Bronchus fibroblast of lung (primary cell): Measurements from ENCODE around the gene POLR2F. TPM values are rescaled to one million over a fixed set of nuclear protein-coding genes. Genes with fewer than 3 reads are reported as not detected.

Experiments
- total RNA-seq: library from RNA; depleted of rRNA; stranded (reverse); fragments of >200 nt; gene quantifications from 2 replicates; pipeline ENCODE4 v1.2.3, GENCODE V29; 2015

Gene POLR2F
- total RNA-seq, result 76.4 and 96.2 TPM in 2 replicates

GRCh38 chr22:37953437-37954179 lies at the start of gene POLR2F, which contains the start of gene C22orf23:
POLR2F (plus strand) TSS chr22:37953699; CDS start chr22:37953788, 89 bp downstream.
C22orf23 (minus strand) TSS chr22:37953601; CDS start chr22:37953149, 452 bp downstream.

GRCh38 chr22:37905534-37906363 lies 47.8 kb upstream of the POLR2F start, which contains the start of gene MICALL1:
MICALL1 (plus strand) TSS chr22:37906297; CDS start chr22:37906423, 126 bp downstream.

DNA sequence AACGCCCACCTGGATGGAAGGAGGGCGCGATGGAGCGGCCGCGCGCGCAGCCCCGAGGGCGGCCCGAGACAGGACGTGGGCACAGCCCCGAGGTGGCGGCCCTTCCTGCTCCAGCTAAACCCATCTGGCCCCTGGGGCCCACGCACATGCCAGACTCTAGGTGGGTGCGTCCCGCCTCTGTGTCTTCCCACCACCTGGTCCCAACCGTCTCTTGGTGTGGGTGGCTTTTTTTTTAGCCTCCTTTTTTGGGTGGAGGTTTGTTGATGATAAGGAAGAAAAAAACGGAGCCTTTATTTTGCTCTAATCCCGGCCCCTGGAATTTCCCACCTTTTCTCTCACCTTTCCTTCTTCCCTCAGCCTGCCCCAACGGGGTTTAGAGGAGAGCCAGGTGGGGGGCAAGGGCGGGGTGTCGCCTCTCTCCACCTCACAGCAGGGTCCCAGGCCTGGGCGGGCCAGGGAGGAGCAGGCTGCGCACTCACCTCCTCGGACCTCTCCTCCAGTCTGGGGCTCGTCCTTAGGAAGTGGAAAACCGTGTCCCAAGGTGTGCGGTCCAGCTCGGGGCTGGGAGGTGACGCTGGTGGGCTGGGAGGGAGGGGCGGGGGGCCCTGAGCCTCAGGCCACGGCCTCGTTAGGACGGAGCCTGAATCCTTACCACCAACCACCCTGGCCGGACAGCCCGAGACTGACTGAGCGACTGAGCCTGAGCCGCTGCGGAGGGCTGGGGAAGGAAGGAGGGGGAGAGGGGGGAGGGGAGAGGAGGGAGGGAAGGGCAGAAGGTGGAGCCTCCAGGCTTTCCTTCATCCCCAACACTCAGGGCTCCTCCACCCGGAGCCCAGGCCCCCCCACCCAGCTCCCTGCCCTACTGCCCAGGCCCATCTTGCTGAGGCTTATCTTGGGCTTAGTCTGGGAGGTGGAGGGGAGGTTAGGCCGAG lies 30.6 kb downstream of the POLR2F start, which contains the start of gene SOX10:
Gene SOX10, minus strand, starts transcription at position 696 of the 932 bp plus-strand sequence. CDS start 771 bp downstream, outside the sequence.

Other genes with a start within 250 kb of the POLR2F start
- 35.2 and 44.4 TPM in 2 replicates for gene GCAT, start 145.8 kb upstream of the POLR2F start, total RNA-seq
- gene GALR3, start 130.3 kb upstream of the POLR2F start, total RNA-seq, result not detected in 2 replicates
- 28.5 and 31.4 TPM in 2 replicates for gene ANKRD54, start 109.4 kb upstream of the POLR2F start, total RNA-seq
- gene EIF3L, start 104.3 kb upstream of the POLR2F start, total RNA-seq, result 337 and 409 TPM in 2 replicates
- 23.3 and 26.2 TPM in 2 replicates for gene MICALL1, start 47.4 kb upstream of the POLR2F start, total RNA-seq
- gene C22orf23, start 98 bp upstream of the POLR2F start, total RNA-seq, result 0.45 and 0.84 TPM in 2 replicates
- gene SOX10, start 30.9 kb downstream of the POLR2F start, total RNA-seq, result not detected in 2 replicates
- gene PICK1, start 103.7 kb downstream of the POLR2F start, total RNA-seq, result 15.3 and 17.4 TPM in 2 replicates
- gene SLC16A8, start 130.5 kb downstream of the POLR2F start, total RNA-seq, result 0.17 TPM in 1 of 2 replicates, not detected in the other
- 0.17 and 0.59 TPM in 2 replicates for gene BAIAP2L2, start 157.0 kb downstream of the POLR2F start, total RNA-seq
- gene PLA2G6, start 228.1 kb downstream of the POLR2F start, total RNA-seq, result 2.9 and 4.9 TPM in 2 replicates
- gene MAFF, start 248.3 kb downstream of the POLR2F start, total RNA-seq, result 15.0 and 16.1 TPM in 2 replicates